ENCODE data around the gene MACROD2.

The MACROD2 gene

DNA sequence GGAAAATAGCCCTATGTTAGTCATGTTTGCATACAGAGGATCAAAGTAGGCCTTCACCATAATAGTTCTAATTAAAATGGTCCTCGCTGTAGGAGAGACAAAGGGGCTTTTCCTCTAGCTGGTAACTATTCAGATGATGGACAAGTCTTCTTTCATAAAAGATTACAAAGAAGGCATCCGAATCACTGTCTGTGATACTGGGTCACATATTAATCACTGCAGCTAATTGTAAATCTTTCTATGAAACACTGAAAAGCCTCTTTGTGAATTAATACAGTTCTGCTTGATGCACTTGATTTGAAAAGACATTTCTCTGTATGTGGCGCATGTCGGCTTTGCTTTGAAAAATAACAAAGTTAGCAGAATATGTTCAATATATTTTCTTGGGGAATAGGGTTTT lies 2057.1 kb downstream of the MACROD2 start:
- TF ChIP-seq, protein P1, sequence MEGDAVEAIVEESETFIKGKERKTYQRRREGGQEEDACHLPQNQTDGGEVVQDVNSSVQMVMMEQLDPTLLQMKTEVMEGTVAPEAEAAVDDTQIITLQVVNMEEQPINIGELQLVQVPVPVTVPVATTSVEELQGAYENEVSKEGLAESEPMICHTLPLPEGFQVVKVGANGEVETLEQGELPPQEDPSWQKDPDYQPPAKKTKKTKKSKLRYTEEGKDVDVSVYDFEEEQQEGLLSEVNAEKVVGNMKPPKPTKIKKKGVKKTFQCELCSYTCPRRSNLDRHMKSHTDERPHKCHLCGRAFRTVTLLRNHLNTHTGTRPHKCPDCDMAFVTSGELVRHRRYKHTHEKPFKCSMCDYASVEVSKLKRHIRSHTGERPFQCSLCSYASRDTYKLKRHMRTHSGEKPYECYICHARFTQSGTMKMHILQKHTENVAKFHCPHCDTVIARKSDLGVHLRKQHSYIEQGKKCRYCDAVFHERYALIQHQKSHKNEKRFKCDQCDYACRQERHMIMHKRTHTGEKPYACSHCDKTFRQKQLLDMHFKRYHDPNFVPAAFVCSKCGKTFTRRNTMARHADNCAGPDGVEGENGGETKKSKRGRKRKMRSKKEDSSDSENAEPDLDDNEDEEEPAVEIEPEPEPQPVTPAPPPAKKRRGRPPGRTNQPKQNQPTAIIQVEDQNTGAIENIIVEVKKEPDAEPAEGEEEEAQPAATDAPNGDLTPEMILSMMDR (IDR thresholded peaks at IDR 0.05; ENCODE audit: extremely low read depth, missing control alignments): no peak
- DNase-seq (ENCODE audit: low spot score): no peak

DNA sequence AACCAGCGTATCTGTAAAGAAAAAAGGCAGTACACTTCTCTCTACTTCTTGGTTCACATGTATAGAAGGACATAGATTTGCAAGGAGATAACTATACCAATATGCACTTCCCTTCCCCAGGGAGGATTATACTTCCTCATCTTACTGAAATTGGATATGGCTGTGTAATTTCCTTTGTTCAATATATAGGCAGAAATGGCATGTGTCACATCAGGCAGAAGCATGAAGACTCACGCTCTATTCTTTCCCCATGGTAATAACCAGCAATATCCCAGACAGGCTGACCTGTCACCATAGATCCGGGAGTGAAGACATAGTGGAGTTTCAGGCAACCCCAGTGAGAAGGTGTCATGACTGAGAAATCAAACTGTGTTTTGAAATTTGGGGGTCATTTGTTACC lies 2059.7 kb downstream of the MACROD2 start:
- DNase-seq (ENCODE audit: low spot score): no peak
- TF ChIP-seq, protein P1 (IDR thresholded peaks at IDR 0.05; ENCODE audit: extremely low read depth, missing control alignments): no peak

DNA sequence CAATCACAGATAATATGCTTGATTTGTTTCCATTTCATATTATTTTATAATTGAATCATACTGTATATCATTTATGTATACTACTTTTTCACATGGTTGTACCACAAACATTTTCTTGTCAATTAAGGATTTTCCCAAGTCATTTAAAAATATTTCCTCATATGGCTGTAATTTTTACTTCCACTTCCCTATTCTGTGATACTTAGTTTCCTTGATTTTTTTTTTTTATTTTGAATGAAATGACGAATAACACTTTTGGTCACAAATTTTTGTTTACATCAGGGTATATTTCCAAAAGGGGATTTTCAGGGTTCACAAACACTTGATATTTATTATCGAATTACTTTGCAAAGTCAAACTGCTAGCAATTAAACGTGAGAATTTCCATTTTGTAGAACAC lies 2062.3 kb downstream of the MACROD2 start:
- no peak for DNase-seq (ENCODE audit: low spot score)

DNA sequence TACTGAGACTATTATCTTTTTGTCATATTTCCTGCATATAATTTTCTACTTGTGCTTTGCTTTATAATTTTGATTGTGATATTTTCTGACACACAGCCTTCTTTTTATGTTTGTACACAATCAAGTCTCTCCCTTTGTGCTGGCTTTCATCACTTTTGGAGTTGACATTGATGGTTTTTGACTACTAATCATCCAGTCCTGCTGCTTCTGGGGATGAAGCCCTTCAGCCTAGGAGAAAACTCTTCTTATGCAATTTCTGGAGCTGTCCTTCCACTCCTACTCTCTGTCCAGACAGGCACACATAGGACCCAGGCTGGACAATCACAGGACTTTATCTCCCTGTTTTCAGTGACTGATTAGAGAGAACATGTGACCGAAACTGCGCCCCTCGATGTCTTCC lies 2063.0 kb downstream of the MACROD2 start:
- TF ChIP-seq, protein P1 (IDR thresholded peaks at IDR 0.05; ENCODE audit: extremely low read depth, missing control alignments): no peak
- DNase-seq (ENCODE audit: low spot score): no peak

More for the DNA sequence above, 2062.3 kb downstream of the MACROD2 start:
- TF ChIP-seq, protein P1 (IDR thresholded peaks at IDR 0.05; ENCODE audit: extremely low read depth, missing control alignments): no peak

DNA sequence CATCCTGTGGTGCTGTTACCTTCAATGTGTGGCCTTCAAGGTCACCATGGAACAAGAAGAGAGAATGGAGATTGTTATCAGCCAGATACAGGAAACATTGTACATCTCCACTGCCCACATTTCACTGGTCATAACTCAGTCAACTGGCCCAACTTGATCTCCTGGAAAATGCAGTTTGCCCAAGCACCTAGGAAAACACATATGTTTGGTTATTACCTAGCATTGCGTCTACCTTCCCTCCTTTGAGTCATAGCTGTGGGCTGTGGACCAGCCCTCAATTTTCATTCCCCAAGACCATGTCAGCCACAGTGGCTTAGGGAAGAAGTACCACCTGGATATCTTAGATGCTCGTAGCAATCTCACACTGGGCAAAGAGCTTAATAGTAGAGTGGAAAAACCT lies 2064.5 kb downstream of the MACROD2 start:
- no peak for DNase-seq (ENCODE audit: low spot score)
- TF ChIP-seq, protein P1 (IDR thresholded peaks at IDR 0.05; ENCODE audit: extremely low read depth, missing control alignments): no peak

DNA sequence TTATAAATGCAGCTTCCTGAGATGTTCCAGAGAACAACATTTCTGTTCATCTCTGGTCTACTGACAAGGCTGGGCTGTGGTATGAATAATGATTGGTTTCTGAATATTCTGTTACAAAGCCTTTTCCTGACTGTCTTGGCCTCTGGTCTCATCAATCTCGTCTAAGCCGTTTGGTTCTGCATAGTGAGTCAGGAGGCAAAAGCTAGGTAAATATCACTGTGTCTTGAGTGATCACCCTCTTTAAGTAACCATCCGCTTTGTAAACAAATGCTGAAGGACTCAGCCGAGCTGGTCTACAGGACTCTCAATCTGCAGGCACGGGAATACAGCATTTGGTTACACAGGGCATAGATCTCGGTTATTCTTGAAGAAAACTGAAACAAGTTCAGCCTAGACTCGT lies 2066.0 kb downstream of the MACROD2 start:
- DNase-seq (ENCODE audit: low spot score): no peak
- TF ChIP-seq, protein P1 (IDR thresholded peaks at IDR 0.05; ENCODE audit: extremely low read depth, missing control alignments): no peak

DNA sequence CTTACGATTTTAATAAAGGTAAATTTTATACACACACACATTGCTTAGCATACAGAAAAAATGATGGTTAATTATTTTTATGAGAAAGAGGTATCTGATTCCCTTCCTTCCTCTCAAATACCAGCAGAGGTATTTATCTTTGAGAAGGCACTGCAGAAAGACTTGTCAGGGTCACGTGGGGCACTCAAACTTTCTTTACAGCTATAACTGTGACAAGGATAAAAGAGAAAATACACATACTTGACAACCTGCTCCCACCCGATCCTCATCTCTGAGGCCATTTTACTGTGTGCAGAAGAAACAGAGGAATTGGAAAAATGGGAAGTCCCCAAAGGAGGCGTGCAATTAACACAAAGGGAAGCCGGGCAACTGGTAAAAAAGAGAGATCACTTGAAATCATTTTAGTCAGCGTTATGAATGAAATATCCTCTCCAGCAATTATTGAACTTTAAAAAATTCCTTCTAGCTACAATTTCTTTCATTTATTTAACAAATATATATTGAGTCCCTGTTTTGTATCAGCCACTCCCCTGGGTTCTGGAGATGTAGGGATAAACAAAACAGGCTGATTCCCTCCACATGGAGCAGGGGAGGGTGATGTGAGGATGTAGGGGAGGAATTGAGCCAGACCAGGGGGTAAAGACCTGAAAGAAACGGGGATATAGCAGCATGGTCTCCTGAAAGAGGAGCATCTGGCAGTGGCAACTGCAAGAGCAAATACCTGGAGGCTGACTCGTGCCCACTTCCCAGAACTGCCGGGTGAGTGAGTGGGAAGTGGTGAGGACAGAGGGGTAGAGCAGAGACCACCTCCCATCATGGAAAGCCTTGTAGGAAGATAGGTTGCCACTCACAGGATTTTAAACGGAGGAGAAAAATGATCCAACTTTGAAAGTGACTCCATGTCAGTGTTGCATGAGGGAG lies 2067.6 kb downstream of the MACROD2 start:
- TF ChIP-seq, protein P1 (IDR thresholded peaks at IDR 0.05; ENCODE audit: extremely low read depth, missing control alignments): no peak
- DNase-seq (ENCODE audit: low spot score): no peak
